ENCODE data around the gene ADAMTS1.

- no peak for TF ChIP-seq EZH2 (IDR thresholded peaks at IDR 0.05; ENCODE audit: low read length, missing control alignments)
- no peak for TF ChIP-seq CTCF (conservative IDR thresholded peaks at IDR 0.05 in 1 of 2, IDR thresholded peaks at IDR 0.05 in 1 of 2; ENCODE audit: low read depth in 1 of 2, low read length in 2 of 2)
These were observed 2.9 kb downstream of the ADAMTS1 start for GRCh38 chr21:26842300-26842699.

All from fibroblast of lung (primary cell).